ENCODE measurements around the gene IL3RA. TPM values are rescaled to one million over a fixed set of nuclear protein-coding genes. Genes with fewer than 3 reads are reported as not detected.
"Not testable (repeated sequence)": the region's sequence is repeated elsewhere in the genome, so short reads cannot be mapped to it uniquely, and the experiment has no call there.

The IL3RA gene
- 17.5 TPM for total RNA-seq

DNA sequence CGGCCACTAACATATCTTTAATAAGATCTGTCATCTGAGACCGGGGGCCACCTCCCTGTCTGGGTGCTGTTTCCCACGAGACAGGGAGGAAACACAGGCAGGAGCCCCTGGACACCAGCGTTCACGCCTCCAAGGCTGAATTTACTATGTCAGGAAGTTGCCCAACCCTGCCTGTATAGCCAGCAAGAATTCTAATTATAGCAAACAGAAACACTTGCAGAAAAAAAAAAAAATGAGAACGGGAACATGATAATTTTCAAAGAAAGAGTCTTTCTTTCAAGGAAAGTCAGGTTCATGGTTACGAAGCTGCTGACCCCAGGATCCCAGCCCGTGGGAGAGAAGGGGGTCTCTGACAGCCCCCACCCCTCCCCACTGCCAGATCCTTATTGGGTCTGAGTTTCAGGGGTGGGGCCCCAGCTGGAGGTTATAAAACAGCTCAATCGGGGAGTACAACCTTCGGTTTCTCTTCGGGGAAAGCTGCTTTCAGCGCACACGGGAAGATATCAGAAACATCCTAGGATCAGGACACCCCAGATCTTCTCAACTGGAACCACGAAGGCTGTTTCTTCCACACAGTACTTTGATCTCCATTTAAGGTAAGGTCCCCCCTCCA, at the start of gene IL3RA:
Gene IL3RA, plus strand, starts transcription at position 455 of the 613 bp plus-strand sequence. CDS start 4,981 bp downstream, outside the sequence.
- intact Hi-C loops (cut with DNase I), result no loop called here
- ATAC-seq (peak; percentile 90), DNase-seq (ENCODE audit: low spot score) (no peak)

GRCh38 chrX:1289535-1289934, 47.0 kb upstream of the IL3RA start:
- intact Hi-C loops (cut with DNase I), result no loop called here
- ATAC-seq (no peak), DNase-seq (ENCODE audit: low spot score) (no peak)

DNA sequence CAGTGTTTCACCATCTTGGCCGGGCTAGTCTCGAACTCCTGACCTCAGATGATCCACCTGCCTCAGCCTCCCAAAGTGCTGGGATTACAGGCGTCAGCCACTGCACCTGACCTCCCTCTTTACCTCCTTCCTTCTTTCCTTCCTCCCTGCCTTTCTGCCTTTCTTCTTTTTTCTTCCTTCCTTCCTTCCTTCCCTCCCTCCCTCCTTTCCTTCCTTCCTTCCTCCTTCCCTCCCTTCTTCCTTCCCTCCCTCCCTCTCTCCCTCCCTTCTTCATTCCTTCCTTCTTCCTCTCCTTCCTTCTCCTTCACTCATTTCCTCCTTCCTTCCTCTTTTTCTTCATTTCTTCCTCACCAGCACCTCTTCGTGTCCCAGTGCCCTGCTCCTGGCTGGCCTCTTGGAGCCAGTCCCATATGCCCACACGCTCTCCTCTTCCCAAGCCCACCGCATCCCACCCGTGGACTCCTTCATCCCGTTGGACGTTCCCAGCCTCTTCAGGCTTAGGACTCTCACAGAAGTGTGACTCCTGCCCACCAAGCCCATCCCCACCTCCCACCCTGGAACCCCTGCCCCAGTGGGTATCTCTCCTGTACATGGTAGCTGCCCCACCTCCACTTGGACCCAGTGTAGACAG, 45.4 kb upstream of the IL3RA start:
- no peak for ATAC-seq
- intact Hi-C loops (cut with DNase I), result no loop called here
- DNase-seq (ENCODE audit: low spot score), result no peak

- ATAC-seq (no peak), DNase-seq (ENCODE audit: low spot score) (no peak)
- intact Hi-C loops (cut with DNase I), result no loop called here
Observed at GRCh38 chrX:1292575-1293290, 43.9 kb upstream of the IL3RA start.

- intact Hi-C loops (cut with DNase I), result no loop called here
- ATAC-seq (no peak), DNase-seq (ENCODE audit: low spot score) (no peak)
Observed at GRCh38 chrX:1294301-1295067, 42.1 kb upstream of the IL3RA start.

DNA sequence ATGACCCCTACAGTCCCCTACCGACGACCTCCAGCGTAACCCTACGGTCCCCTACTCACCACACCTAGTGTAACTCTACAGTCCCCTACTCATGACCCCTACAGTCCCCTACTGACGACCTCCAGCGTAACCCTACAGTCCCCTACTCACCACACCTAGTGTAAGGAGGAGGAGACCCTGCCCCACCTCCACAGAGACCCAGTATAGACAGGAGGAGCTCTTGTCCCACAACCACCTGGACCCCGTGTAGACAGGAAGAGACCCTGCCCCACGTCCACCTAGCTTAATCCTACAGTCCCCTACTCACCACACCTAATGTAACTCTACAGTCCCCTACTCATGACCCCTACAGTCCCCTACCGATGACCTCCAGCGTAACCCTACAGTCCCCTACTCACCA, 41.0 kb upstream of the IL3RA start:
- intact Hi-C loops (cut with DNase I), result no loop called here
- peak; percentile 13 for ATAC-seq
- DNase-seq (ENCODE audit: low spot score), result no peak

- intact Hi-C loops (cut with DNase I); DNase-seq (ENCODE audit: low spot score); ATAC-seq: not testable (repeated sequence)
Observed at GRCh38 chrX:1297591-1297990, 39.0 kb upstream of the IL3RA start.

DNA sequence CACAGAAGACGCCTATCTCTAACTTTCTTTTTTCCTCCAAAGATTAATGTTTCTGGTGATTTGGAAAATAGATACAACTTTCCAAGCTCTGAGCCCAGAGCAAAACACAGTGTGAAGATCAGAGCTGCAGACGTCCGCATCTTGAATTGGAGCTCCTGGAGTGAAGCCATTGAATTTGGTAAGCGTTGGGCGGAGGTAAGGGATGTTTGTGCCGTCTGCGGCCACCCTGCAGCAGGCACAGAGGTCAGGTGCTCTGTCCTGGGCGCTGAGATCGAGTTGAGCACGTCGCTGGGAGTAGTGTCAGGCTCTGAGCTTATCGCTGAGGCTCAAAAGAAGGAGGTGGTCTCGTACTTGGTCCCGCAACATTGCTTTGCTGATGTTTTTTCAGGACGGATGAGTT, 36.1 kb upstream of the IL3RA start:
- intact Hi-C loops (cut with DNase I), result no loop called here
- DNase-seq (ENCODE audit: low spot score) (no peak), ATAC-seq (no peak)

DNA sequence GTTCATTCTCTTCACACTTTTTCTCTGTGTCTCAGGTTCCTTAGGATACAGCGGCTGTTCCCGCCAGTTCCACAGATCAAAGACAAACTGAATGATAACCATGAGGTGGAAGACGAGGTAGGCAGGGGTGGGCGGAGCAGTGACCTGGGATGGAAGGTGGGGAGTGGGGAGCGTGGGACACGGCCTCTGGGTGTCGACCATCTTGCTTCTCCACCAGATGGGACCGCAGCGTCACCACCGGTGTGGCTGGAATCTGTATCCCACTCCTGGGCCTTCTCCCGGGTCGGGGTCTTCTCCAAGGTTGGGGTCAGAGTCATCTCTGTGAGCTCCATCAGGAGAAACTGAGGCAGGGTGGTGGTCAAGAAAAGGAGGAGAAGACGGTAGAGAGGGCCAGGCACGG, 31.2 kb upstream of the IL3RA start:
- DNase-seq (ENCODE audit: low spot score) (no peak), ATAC-seq (no peak)
- intact Hi-C loops (cut with DNase I), result no loop called here

- DNase-seq (ENCODE audit: low spot score), result no peak
- ATAC-seq, result no peak
- intact Hi-C loops (cut with DNase I), result no loop called here
Observed at GRCh38 chrX:1306909-1307625, 29.5 kb upstream of the IL3RA start.

- intact Hi-C loops (cut with DNase I), result no loop called here
- no peak for ATAC-seq
- no peak for DNase-seq (ENCODE audit: low spot score)
Observed at GRCh38 chrX:1307626-1308340, 28.8 kb upstream of the IL3RA start.

DNA sequence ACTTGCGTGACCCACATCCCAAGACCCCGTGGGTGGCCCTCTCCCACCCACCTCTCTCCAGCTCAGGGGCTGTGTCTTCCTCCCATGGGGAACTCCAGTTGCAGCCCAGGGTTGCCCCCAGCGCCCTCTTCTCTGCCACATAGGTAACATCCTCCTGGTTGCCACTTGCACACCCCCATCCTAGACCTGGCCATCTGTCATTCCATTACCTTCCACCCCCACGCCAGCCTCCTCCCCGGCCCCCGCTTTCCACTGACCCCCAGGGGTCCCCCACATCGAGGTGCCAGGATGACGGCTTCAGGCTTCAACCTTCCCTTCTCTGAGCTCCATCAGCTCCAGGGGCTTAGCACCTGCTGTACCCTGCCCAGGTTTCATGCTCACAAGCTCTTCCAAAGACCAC, 28.1 kb upstream of the IL3RA start:
- intact Hi-C loops (cut with DNase I), result no loop called here
- DNase-seq (ENCODE audit: low spot score), result no peak
- no peak for ATAC-seq

GRCh38 chrX:1308917-1309316, 27.7 kb upstream of the IL3RA start:
- intact Hi-C loops (cut with DNase I); ATAC-seq; DNase-seq (ENCODE audit: low spot score): not testable (repeated sequence)

- intact Hi-C loops (cut with DNase I), result no loop called here
- ATAC-seq (no peak), DNase-seq (ENCODE audit: low spot score) (no peak)
Observed at GRCh38 chrX:1313788-1314187, 22.8 kb upstream of the IL3RA start.

DNA sequence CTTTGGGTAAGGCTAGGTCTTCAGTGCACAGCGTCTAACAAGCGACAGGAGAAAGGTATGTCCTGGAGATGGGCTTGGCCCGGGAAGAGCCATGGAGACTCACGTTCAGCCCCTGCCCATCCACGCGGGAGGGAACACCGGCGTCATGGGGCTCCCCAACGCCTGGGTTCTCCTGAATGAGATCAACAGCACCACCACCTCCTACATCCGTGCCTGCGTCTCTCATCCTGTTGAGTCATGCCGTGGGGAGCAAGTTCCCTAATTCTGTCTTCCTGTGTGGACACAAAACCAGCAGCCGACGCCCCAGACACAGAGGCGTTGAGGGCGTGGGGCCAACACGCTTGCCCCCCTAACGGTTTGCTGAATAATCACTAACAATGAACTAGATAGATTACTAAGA, 20.1 kb upstream of the IL3RA start:
- intact Hi-C loops (cut with DNase I), result no loop called here
- ATAC-seq, result peak; percentile 86
- peak; percentile 66 for DNase-seq (ENCODE audit: low spot score)

- no peak for ATAC-seq
Observed at GRCh38 chrX:1321674-1322073, 14.9 kb upstream of the IL3RA start.

GRCh38 chrX:1322393-1322792, 14.2 kb upstream of the IL3RA start:
- intact Hi-C loops (cut with DNase I), result no loop called here
- DNase-seq (ENCODE audit: low spot score), result no peak
- no peak for ATAC-seq

More at GRCh38 chrX:1321674-1322073, 14.9 kb upstream of the IL3RA start:
- intact Hi-C loops (cut with DNase I), result no loop called here
- no peak for DNase-seq (ENCODE audit: low spot score)

GRCh38 chrX:1323315-1323714, 13.3 kb upstream of the IL3RA start:
- intact Hi-C loops (cut with DNase I), result no loop called here
- ATAC-seq (peak; percentile 32), DNase-seq (ENCODE audit: low spot score) (peak; percentile 66)

All from sciatic nerve (tissue), 2 donors.